OCI-LY3 (cell line): ENCODE data around the gene KLK12.

Source experiments
- EZH2phosphoT487 ChIP-seq: fragments of 200-600 bp; shearing (Covaris generic); IDR thresholded peaks from 2 replicates; pipeline ENCODE4 v1.6.1; 2018; ENCODE audit warnings: antibody characterized with exemption, mixed run types, low read depth
- TF ChIP-seq, protein P1 (sequence below): fragments of 200-600, 300-600 bp; sonication (generic); IDR thresholded peaks from 2 replicates; pipeline ENCODE4 v1.5.1; 2014; ENCODE audit warnings: antibody characterized with exemption, low read length, low read depth

DNA sequence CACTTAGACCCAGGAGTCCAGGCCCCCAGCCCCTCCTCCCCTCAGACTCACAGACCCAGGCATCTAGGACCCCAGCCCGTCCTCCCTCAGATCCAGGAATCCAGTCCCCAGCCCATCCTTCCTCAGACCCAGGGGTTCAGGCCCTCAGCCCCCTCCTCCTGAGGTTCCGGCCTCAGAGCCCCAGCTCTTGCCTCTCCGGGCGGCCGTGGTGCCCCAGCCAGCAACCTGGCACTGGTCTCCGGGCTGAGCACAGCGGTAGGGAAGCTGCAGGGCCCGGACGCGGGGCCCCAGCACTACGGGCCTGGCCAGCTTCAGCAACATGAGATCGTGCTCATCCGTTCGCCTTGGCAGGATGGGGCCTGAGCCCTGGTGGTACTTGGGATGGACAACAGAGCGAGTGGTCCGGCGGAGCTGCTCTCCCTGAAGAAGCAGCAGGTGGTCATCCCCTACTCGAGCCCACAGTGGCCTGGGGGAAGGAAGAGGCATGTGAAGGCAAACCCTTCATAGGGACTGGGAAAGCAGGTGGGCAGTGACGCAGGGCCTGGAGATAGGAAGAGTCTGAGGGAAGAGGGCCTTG lies 19.0 kb downstream of the KLK12 start:
- TF ChIP-seq, protein P1, sequence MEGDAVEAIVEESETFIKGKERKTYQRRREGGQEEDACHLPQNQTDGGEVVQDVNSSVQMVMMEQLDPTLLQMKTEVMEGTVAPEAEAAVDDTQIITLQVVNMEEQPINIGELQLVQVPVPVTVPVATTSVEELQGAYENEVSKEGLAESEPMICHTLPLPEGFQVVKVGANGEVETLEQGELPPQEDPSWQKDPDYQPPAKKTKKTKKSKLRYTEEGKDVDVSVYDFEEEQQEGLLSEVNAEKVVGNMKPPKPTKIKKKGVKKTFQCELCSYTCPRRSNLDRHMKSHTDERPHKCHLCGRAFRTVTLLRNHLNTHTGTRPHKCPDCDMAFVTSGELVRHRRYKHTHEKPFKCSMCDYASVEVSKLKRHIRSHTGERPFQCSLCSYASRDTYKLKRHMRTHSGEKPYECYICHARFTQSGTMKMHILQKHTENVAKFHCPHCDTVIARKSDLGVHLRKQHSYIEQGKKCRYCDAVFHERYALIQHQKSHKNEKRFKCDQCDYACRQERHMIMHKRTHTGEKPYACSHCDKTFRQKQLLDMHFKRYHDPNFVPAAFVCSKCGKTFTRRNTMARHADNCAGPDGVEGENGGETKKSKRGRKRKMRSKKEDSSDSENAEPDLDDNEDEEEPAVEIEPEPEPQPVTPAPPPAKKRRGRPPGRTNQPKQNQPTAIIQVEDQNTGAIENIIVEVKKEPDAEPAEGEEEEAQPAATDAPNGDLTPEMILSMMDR = no peak
- TF ChIP-seq EZH2phosphoT487 = no peak
